ENCODE results near the gene RNF150.

Gene RNF150

GRCh38 chr4:140858897-140859296 is 274.4 kb downstream of the RNF150 start:
- peaks cover 34% of the 10 kb centered on the region for H3K4me1 ChIP-seq (ENCODE audit: low read length)
- H3K27me3 ChIP-seq (ENCODE audit: low read depth, low read length): peaks cover 15% of the 10 kb centered on the region; the same call in 1 of the 2 replicates
- no peaks in the 10 kb centered on the region for H3K36me3 ChIP-seq (replicated peaks; ENCODE audit: low read depth, low read length)
- TF ChIP-seq EZH2phosphoT487 (IDR thresholded peaks at IDR 0.05; ENCODE audit: low read depth) (no peak), CTCF (IDR thresholded peaks at IDR 0.05; ENCODE audit: low read depth, low read length) (no peak)
- no peaks in the 10 kb centered on the region for H4K20me1 ChIP-seq (ENCODE audit: insufficient read depth, low read length)
- no peak overlapping the region for H2AFZ ChIP-seq (ENCODE audit: low read depth, low read length)
- no peak overlapping the region for H3K9ac ChIP-seq (ENCODE audit: low read length)
- no peak overlapping the region for H3K4me3 ChIP-seq (ENCODE audit: low read length)
- no peak overlapping the region for H3K27ac ChIP-seq (ENCODE audit: low read length)
- H3K4me2 ChIP-seq (ENCODE audit: low read length): no peak overlapping the region
- no peaks in the 10 kb centered on the region for H3K79me2 ChIP-seq (ENCODE audit: low read length)
- no peaks in the 10 kb centered on the region for H3K9me3 ChIP-seq (ENCODE audit: insufficient read depth, low read length)

- H3K9ac ChIP-seq (ENCODE audit: low read length): no peak overlapping the region
- H3K4me1 ChIP-seq (ENCODE audit: low read length): peaks cover 22% of the 10 kb centered on the region
- no peak overlapping the region for H3K27ac ChIP-seq (ENCODE audit: low read length)
- H3K27me3 ChIP-seq (ENCODE audit: low read depth, low read length): peaks cover 8% of the 10 kb centered on the region; the same call in 1 of the 2 replicates
- H3K9me3 ChIP-seq (ENCODE audit: insufficient read depth, low read length): no peaks in the 10 kb centered on the region
- H3K79me2 ChIP-seq (ENCODE audit: low read length): no peaks in the 10 kb centered on the region
- no peaks in the 10 kb centered on the region for H3K36me3 ChIP-seq (replicated peaks; ENCODE audit: low read depth, low read length)
- no peaks in the 10 kb centered on the region for H4K20me1 ChIP-seq (ENCODE audit: insufficient read depth, low read length)
- peak overlapping the region; percentile 7; the same call in 1 of the 2 replicates for H2AFZ ChIP-seq (ENCODE audit: low read depth, low read length)
- H3K4me2 ChIP-seq (ENCODE audit: low read length): peak overlapping the region; percentile 40
- H3K4me3 ChIP-seq (ENCODE audit: low read length): 0 out of 2 replicates have a peak overlapping the region, but pooled peaks have one; percentile 14
- TF ChIP-seq EZH2phosphoT487 (IDR thresholded peaks at IDR 0.05; ENCODE audit: low read depth) (no peak), CTCF (IDR thresholded peaks at IDR 0.05; ENCODE audit: low read depth, low read length) (no peak)
These were observed 276.2 kb downstream of the RNF150 start for GRCh38 chr4:140857111-140857510.

GRCh38 chr4:140856621-140857062 is 276.6 kb downstream of the RNF150 start:
- Histone ChIP-seq H3K9me3 (ENCODE audit: insufficient read depth, low read length) (no peaks in the 10 kb centered on the region), H3K4me3 (ENCODE audit: low read length) (0 out of 2 replicates have a peak overlapping the region, but pooled peaks have one; percentile 14), H3K27me3 (ENCODE audit: low read depth, low read length) (peaks cover 9% of the 10 kb centered on the region), H3K27ac (ENCODE audit: low read length) (no peak overlapping the region), H3K4me1 (ENCODE audit: low read length) (peaks cover 21% of the 10 kb centered on the region), H3K79me2 (ENCODE audit: low read length) (no peaks in the 10 kb centered on the region), H3K4me2 (ENCODE audit: low read length) (peak overlapping the region; percentile 40), H3K9ac (ENCODE audit: low read length) (no peak overlapping the region), H4K20me1 (ENCODE audit: insufficient read depth, low read length) (no peaks in the 10 kb centered on the region), H3K36me3 (replicated peaks; ENCODE audit: low read depth, low read length) (no peaks in the 10 kb centered on the region), H2AFZ (ENCODE audit: low read depth, low read length) (peak overlapping the region; percentile 7; the same call in 1 of the 2 replicates)
- TF ChIP-seq CTCF (IDR thresholded peaks at IDR 0.05; ENCODE audit: low read depth, low read length) (no peak), EZH2phosphoT487 (IDR thresholded peaks at IDR 0.05; ENCODE audit: low read depth) (no peak)

GRCh38 chr4:140854168-140854567 is 279.1 kb downstream of the RNF150 start:
- H3K4me2 ChIP-seq (ENCODE audit: low read length): no peak overlapping the region
- H3K9ac ChIP-seq (ENCODE audit: low read length): no peak overlapping the region
- no peak overlapping the region for H3K27ac ChIP-seq (ENCODE audit: low read length)
- H3K36me3 ChIP-seq (replicated peaks; ENCODE audit: low read depth, low read length): no peaks in the 10 kb centered on the region
- no peaks in the 10 kb centered on the region for H3K9me3 ChIP-seq (ENCODE audit: insufficient read depth, low read length)
- peaks cover 19% of the 10 kb centered on the region for H3K4me1 ChIP-seq (ENCODE audit: low read length)
- H3K79me2 ChIP-seq (ENCODE audit: low read length): no peaks in the 10 kb centered on the region
- TF ChIP-seq CTCF (IDR thresholded peaks at IDR 0.05; ENCODE audit: low read depth, low read length) (no peak), EZH2phosphoT487 (IDR thresholded peaks at IDR 0.05; ENCODE audit: low read depth) (no peak)
- H3K27me3 ChIP-seq (ENCODE audit: low read depth, low read length): peaks cover 11% of the 10 kb centered on the region
- no peak overlapping the region for H2AFZ ChIP-seq (ENCODE audit: low read depth, low read length)
- H4K20me1 ChIP-seq (ENCODE audit: insufficient read depth, low read length): no peaks in the 10 kb centered on the region
- no peak overlapping the region for H3K4me3 ChIP-seq (ENCODE audit: low read length)

Data from OCI-LY3 (cell line).